ENCODE results near the gene PIGO.
A peak's percentile ranks its signal among the peaks of the same experiment; 100 is the strongest.

PIGO gene

GRCh38 chr9:35116898-35117551 lies 20.6 kb upstream of the PIGO start:
- peak; percentile 94 for TF ChIP-seq CTCF (IDR thresholded peaks at IDR 0.05; ENCODE audit: low read depth, low read length, missing control alignments)
- DNase-seq (ENCODE audit: extremely low read depth, low read depth), result peak; percentile 92
- peak overlapping the region; percentile 58 for H3K4me3 ChIP-seq (replicated peaks; ENCODE audit: low read depth, low read length)

- no peak for TF ChIP-seq CTCF (IDR thresholded peaks at IDR 0.05; ENCODE audit: low read depth, low read length, missing control alignments)
- DNase-seq (ENCODE audit: extremely low read depth, low read depth), result no peak
- peak overlapping the region; percentile 58 for H3K4me3 ChIP-seq (replicated peaks; ENCODE audit: low read depth, low read length)
These were observed 20.1 kb upstream of the PIGO start for GRCh38 chr9:35116539-35116897.

- peak; percentile 86 for DNase-seq (ENCODE audit: extremely low read depth, low read depth)
- no peak for TF ChIP-seq CTCF (IDR thresholded peaks at IDR 0.05; ENCODE audit: low read depth, low read length, missing control alignments)
- peak within 1 kb of the TSS; percentile 58 for H3K4me3 ChIP-seq (replicated peaks; ENCODE audit: low read depth, low read length)
These were observed 19.5 kb upstream of the PIGO start, which contains the start of gene ATOSB for GRCh38 chr9:35115680-35116538. Gene ATOSB (minus strand): TSS chr9:35115862. CDS start chr9:35108274, 7,588 bp downstream.

GRCh38 chr9:35114840-35115628 lies 18.6 kb upstream of the PIGO start:
- no peak for DNase-seq (ENCODE audit: extremely low read depth, low read depth)
- H3K4me3 ChIP-seq (replicated peaks; ENCODE audit: low read depth, low read length), result peak overlapping the region; percentile 58
- TF ChIP-seq CTCF (IDR thresholded peaks at IDR 0.05; ENCODE audit: low read depth, low read length, missing control alignments), result no peak

GRCh38 chr9:35114113-35114839 lies 17.9 kb upstream of the PIGO start:
- TF ChIP-seq CTCF (IDR thresholded peaks at IDR 0.05; ENCODE audit: low read depth, low read length, missing control alignments), result no peak
- peak; percentile 89 for DNase-seq (ENCODE audit: extremely low read depth, low read depth)
- peak overlapping the region; percentile 58 for H3K4me3 ChIP-seq (replicated peaks; ENCODE audit: low read depth, low read length)

Data from HFF-Myc (cell line).